Myocyte (in vitro differentiated cells): Measurements from ENCODE around the gene CPAMD8. TPM values are rescaled to one million over a fixed set of nuclear protein-coding genes. Genes with fewer than 3 reads are reported as not detected.
A peak's percentile ranks its signal among the peaks of the same experiment; 100 is the strongest.

Experiments used
- DNase-seq: peaks from one replicate; pipeline ENCODE4 v3.0.0-alpha.2; 2012; ENCODE audit warnings: low read depth
- total RNA-seq: library from RNA; depleted of rRNA; stranded (reverse); fragments of >200 nt; gene quantifications from 2 replicates; pipeline ENCODE4 v1.2.3, GENCODE V29; 2014

CPAMD8 gene
- total RNA-seq, 1 donor from 2014 or later = not detected

- DNase-seq = no peak
These were observed 104.6 kb downstream of the CPAMD8 start for GRCh38 chr19:16921766-16922591.

DNA sequence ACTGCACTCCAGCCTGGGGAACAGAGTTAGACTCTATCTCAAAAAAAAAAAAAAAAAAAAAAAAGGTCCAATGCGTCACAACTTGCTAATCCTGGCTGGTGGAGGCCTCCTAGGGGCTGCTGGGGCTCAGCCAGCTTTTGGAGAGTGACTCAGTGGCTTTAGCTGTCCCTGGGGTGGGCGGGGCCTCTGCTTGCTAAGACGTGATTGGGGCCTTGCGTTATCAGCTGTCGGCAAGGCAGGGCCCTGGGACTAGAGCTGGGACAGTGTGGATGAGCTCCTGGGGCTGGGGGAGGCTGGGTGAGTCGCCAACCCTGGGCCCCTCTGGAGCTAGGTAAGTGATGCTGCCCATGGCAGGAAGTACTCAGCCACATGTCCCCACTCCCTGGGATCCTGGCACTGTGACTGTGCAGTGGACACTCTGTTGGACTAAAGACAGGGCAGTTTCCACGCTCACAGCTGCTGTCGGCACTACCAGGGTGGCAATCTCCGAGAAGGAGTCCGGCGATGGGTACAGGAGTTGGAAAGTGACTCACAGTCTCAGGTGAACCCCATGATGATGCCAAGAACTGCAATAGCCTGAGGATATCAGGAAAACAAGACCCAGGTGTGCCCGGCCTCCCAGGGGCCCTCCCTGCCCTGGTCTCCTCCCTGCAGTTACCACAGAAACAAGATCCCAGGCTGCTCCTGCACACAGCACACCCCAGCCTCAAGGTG, 105.6 kb downstream of the CPAMD8 start:
- DNase-seq = peak; percentile 22

GRCh38 chr19:16919496-16919895, 107.1 kb downstream of the CPAMD8 start:
- no peak for DNase-seq

DNA sequence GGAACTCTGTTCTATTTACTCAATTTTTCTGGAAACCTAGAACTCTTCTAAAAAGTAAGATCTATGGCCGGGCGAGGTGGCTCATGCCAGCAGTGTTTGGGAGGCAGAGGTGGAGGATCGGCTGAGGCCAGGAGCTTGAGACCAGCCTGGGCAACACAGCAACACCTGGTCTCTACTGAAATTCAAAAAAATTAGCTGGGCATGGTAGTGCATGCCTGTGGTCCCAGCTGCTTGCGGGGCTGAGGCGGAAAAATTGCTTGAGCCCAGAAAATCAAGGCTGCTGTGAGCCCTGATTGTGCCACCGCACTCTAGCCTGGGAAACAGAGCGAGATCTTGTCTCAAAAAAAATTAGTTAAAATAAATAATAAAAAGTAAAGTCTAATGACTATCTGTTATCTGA, 109.2 kb downstream of the CPAMD8 start:
- DNase-seq = no peak

DNA sequence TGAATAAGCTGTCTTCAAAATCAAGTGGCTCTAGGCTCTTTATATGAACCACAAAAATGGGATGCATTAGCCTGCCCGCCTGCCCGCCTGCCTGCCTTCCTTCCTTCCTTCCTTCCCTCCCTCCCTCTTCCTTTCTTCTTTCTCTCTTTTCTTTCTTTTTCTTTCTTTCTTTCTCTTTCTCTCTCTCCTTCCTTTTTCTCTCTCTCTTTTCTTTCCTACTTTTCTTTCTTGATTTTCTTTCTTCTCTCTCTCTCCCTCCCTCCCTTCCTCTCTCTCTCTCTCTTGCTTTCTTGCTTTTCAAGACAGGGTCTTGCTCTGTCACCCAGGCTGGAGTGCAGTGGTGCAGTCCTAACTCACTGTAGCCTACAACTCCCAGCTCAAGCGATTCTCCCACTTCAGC, 110.9 kb downstream of the CPAMD8 start:
- no peak for DNase-seq

- no peak for DNase-seq
These were observed 111.5 kb downstream of the CPAMD8 start for GRCh38 chr19:16915135-16915534.

DNA sequence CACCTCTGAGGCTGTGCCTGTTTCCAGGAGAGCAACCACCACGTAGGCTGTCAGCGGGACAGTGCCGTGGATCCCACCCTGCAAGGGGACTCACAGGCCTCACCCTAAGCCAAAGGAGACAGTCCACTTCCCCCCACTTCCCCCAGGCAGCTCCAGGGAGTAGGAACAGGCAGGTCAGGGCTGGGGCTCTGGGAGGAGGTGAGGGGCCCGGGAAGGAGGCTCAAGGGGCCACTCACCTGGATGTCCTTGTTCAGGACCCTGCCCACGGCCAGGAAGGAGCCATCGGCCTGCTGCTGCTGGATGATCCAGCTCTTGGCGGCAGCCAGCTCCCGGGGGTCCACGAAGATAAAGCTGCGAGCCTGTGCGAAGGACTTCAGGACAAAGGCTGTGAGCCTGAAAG, 112.2 kb downstream of the CPAMD8 start:
- DNase-seq = no peak

DNA sequence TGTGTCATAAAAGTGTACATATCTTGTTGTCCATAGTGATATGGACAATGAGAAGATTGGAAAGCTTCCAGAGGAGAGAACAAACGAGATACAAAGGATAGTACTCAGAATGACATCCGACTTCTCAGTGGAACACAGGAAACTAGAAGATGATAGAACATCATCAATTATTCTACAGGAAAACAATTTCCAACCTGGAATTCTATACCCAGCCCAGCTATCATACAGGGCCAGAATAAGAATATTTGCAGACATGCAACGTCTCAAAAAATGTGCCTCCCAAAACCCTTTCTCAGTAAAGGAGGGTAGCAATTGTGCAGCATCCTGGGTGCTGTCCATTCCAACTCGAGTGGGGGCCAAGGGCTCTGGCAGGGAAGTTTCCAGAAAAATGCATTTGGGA, 113.8 kb downstream of the CPAMD8 start:
- DNase-seq = no peak

GRCh38 chr19:16911046-16911445, 115.6 kb downstream of the CPAMD8 start:
- DNase-seq = no peak

DNA sequence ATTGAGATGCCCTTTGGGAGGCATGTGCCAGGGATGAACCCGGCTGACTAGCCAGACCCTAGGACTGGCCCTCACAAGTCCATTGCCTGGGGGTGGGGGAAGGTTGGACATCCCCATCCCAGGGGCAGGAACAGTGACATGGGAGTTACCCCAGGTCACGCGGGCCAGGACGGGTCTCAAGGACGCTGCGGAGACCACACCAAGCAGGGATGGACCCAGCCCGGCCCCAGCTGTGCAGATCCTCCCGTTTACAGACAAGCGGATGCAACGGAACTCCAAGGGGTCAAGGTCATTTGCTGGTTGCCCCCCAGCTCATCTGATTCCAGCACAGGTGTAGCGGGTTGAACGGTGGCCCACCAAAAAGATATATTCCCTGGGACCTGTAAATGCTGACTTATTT, 117.9 kb downstream of the CPAMD8 start:
- DNase-seq = no peak

GRCh38 chr19:16904599-16904998, 122.0 kb downstream of the CPAMD8 start:
- no peak for DNase-seq

- DNase-seq = no peak
These were observed 123.3 kb downstream of the CPAMD8 start for GRCh38 chr19:16903347-16903746.

DNA sequence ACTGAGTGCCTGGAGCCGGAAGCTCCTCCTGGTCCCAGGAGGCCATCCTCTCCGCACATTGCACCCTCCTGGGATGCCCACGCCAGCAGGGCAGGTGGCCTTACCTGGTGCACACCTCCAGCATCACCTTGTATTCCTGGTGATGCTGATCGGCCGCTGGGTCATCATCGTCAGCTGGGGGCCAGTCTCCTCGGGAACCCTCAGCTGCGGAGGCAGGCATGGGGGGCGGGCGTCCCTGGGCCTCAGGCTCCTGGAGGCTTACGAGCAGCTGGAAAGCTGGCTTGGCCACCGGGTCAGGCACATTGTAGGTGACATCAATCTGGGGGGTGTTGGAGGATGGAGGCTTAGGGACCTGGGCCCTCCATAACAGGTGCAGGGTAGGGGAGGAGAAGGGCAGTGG, 124.1 kb downstream of the CPAMD8 start:
- DNase-seq = no peak

DNA sequence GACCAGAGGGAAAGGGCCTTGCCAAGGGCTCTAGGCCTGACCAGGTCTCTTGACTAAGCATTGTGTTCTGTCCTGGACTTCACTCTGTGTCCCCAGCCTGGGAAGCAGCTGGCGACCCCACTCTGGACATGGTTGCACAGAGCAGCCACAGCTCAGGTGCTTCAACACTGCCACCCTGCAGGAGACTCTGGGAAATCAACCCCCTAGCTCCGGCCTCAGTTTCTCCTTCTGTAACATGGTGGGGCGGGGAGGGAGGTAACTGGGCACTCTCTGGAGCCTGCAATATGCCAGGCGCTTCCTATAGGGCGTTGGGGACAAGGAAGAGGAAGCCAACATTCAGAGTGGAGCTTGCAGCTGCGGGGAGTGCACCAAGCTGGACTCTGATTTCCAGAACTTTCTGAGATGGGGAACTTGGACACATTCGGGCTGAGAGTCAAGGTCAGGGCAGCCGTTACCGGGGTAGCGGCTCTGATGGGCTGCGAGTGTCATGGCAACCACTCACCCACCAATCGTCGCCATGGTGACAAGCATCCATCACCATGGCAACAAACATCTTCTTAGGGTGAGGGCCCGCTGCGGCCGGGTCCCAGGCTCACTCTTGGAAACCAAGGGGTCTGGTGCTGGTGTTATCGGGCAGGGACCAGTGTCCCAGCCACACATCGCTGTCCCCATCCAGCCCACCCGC, 125.0 kb downstream of the CPAMD8 start:
- no peak for DNase-seq

DNA sequence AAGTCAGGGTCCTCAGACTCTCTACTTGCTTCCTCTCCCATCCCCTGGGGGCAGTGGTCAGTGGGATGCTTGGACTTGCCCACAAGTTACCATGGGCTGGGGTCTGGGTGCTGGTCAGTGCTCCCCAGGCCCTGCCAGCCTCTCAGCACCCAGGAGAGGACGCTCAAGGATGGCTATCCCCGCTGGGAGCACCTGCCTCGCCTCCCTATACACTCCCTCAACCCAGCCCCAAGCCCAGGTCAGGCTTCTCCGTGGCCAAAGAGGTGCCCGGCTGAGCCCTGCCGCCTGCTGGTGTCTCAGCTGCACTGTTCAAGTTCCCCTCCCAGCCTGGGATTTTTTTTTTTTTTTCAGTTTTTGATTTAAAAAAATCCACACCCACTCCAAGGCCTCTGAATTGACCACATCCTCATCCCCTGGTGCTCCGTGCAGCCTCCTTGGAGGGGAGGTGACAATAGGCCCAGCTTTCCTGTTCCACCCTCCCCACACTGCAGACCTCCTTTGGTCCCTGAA, 127.0 kb downstream of the CPAMD8 start:
- DNase-seq = no peak

GRCh38 chr19:16898361-16899015, 128.1 kb downstream of the CPAMD8 start:
- no peak for DNase-seq

DNA sequence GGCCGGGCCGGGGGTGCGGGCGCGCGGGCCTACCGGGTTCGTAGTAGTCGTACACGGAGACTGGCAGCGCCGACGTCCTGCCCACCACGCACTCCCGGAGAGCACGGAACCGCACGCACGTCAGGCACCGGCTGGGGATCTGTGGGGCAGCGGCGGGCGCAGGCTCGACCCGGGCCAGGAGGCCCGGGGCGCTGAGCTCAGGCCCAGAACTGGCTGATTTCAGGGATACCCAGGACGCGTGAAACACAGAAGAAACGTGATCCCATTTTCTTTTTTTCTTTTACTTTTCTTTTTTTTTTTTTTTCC, 128.8 kb downstream of the CPAMD8 start:
- no peak for DNase-seq

DNA sequence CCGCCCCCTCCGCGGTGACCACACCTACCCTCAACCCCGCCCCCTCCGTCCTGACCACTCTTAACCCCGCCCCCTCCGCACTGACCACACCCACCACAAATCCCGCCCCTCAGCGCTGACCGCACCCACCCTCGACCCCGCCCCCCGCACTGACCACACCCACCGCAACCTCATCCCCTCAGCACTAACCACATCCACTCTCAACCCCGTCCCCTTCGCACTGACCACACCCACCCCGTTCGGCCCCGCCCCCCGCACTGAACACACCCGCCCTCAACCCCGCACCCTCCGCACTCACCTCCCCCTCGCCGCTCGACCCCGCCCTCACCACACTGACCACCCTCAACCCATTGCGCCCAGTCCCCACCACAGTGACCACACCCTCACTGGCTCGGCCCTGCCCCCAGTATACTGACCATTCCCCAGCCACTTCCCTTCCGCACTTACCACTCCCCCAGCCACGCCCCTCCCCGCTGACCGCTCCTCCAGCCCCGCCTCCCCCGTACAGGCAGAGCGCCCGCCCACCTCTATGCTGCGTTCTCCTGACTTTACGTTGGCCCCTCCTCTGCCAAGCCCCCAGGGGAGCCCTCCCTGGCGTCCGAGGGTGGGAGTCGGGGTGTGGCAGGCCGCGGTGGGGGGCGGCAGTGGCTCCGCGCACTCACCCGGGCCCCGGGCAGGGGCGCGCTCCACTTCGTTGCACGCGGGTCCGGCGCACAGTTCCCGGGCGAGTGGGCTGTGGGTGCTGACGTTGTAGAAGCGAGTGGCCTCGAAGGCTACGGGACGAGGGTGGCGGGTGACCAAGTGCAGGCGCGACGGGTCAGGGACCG, 129.4 kb downstream of the CPAMD8 start:
- DNase-seq = peak; percentile 11

DNA sequence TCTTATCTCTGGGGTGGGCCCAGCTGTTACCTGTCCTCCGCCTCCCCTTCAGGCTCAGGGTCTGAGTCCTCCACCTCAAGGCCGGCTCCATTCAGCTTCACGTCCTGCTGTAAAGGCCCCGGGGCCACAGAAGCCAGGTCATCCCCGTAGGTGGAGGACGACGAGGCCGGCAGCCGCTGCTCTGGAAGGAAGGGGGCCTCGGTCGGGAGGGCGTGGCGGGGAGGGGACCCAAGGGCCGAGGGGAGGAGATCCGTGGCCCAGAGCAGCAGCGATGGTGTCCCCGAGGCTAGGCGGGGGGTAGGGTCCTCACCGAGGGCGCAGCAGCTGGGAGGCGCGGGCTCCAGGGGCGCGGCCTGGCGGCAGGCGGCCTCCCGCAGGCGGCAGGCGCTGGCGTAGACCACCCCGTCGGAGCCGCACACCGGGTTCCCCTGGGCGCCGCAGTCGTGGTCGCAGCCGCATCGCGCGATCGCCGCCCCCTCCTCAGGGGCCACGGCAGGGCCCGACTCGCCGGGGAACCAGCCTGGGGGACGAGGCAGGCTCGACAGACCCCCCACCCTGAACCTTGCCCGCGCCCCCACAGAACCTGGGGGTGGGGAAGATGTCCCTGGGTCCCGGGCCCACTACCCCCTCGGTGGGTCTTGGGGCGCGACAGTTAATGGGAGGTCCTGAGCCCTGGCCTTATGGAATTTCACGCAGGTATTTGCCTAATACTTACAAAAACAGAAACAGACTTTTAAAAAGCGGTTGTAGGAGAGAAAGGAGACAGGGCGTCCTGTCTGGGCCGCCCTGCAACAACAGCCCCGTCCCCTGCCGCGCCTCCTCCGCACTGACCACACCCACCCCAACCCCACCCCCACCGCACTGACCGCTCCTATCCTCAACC, 130.2 kb downstream of the CPAMD8 start:
- no peak for DNase-seq
